Measurements from ENCODE around the gene DNAJA1. TPM values are rescaled to one million over a fixed set of nuclear protein-coding genes. Genes with fewer than 3 reads are reported as not detected.

Gene DNAJA1
- total RNA-seq, 1 donor from 2014 or later, result 149 TPM

- no peak overlapping the region for H3K4me3 ChIP-seq (ENCODE audit: low read depth, low read length)
- no peak for DNase-seq (ENCODE audit: low read depth)
- no peak for TF ChIP-seq CTCF (conservative IDR thresholded peaks at IDR 0.05; ENCODE audit: low read depth, low read length)
These were observed 4.2 kb downstream of the DNAJA1 start for GRCh38 chr9:33029231-33029786.

- TF ChIP-seq CTCF (conservative IDR thresholded peaks at IDR 0.05; ENCODE audit: low read depth, low read length), result no peak
- DNase-seq (ENCODE audit: low read depth), result no peak
- no peak overlapping the region for H3K4me3 ChIP-seq (ENCODE audit: low read depth, low read length)
These were observed 5.2 kb downstream of the DNAJA1 start for GRCh38 chr9:33030285-33030684.

- DNase-seq (ENCODE audit: low read depth), result no peak
- no peak for TF ChIP-seq CTCF (conservative IDR thresholded peaks at IDR 0.05; ENCODE audit: low read depth, low read length)
- no peak overlapping the region for H3K4me3 ChIP-seq (ENCODE audit: low read depth, low read length)
These were observed 7.2 kb downstream of the DNAJA1 start for GRCh38 chr9:33032292-33032691.

GRCh38 chr9:33032865-33033264, 7.8 kb downstream of the DNAJA1 start:
- no peak for TF ChIP-seq CTCF (conservative IDR thresholded peaks at IDR 0.05; ENCODE audit: low read depth, low read length)
- no peak overlapping the region for H3K4me3 ChIP-seq (ENCODE audit: low read depth, low read length)
- DNase-seq (ENCODE audit: low read depth), result no peak

GRCh38 chr9:33040792-33041431, 15.8 kb downstream of the DNAJA1 start:
- no peak for TF ChIP-seq CTCF (conservative IDR thresholded peaks at IDR 0.05; ENCODE audit: low read depth, low read length)
- no peak for DNase-seq (ENCODE audit: low read depth)
- H3K4me3 ChIP-seq (ENCODE audit: low read depth, low read length), result no peak overlapping the region

- H3K4me3 ChIP-seq (ENCODE audit: low read depth, low read length), result no peak overlapping the region
- DNase-seq (ENCODE audit: low read depth), result no peak
- TF ChIP-seq CTCF (conservative IDR thresholded peaks at IDR 0.05; ENCODE audit: low read depth, low read length), result no peak
These were observed 16.5 kb downstream of the DNAJA1 start for GRCh38 chr9:33041432-33042188.
